GM19238 (cell line): ENCODE measurements around the gene IFIT3.
A peak's percentile ranks its signal among the peaks of the same experiment; 100 is the strongest.
"Not testable (repeated sequence)": the region's sequence is repeated elsewhere in the genome, so short reads cannot be mapped to it uniquely, and the experiment has no call there.

Experiments
- DNase-seq: peaks from one replicate; pipeline ENCODE4 v3.0.0; 2011; ENCODE audit warnings: low spot score; ENCODE audit not compliant: insufficient read length

The IFIT3 gene

DNA sequence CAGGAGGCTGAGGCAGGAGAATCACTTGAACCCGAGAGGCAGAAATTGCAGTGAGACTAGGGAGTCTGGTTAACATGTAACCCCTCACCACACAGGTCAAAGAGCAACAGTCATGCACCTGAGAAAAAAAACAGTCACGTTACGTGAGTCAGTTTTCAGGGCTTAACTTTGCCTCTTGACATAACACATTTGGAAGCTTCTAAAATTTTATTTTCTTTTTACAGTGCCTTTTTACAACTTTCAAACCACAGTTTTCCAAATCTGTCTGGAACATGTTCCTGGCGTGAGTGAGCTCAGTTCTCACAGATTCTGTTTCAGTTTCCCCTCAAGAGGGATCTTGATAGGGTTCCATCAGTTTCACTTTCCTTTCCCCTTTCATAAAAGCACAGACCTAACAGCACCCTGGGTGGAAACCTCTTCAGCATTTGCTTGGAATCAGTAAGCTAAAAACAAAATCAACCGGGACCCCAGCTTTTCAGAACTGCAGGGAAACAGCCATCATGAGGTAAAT is 4.4 kb downstream of the IFIT3 start:
- no peak for DNase-seq

GRCh38 chr10:89335226-89335625 is 7.4 kb downstream of the IFIT3 start:
- DNase-seq: no peak

GRCh38 chr10:89336241-89336640 is 8.4 kb downstream of the IFIT3 start:
- DNase-seq: no peak

GRCh38 chr10:89337484-89337883 is 9.7 kb downstream of the IFIT3 start:
- no peak for DNase-seq

GRCh38 chr10:89338713-89339112 is 10.9 kb downstream of the IFIT3 start:
- no peak for DNase-seq

- no peak for DNase-seq
Measured at GRCh38 chr10:89339875-89340274, 12.1 kb downstream of the IFIT3 start.

DNA sequence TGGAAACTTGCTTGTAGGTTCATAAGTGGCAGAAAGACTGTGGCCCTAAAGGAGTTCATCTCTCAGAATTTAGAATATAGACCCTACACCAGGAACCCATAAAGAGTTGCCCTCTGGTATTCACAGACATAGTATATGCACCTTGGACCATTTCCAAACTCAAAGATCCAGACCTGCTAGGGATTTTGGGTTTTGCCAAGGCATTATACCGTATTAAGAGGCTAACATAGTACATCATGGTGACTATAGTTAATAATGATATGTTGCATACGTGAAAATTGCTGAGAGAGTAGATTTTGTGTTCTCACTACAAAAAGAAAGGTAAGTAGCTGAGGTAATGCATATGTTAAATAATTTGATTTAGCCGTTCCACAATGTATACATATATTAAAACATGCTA is 13.9 kb downstream of the IFIT3 start:
- no peak for DNase-seq

- DNase-seq: no peak
Measured at GRCh38 chr10:89342206-89342958, 14.6 kb downstream of the IFIT3 start.

DNA sequence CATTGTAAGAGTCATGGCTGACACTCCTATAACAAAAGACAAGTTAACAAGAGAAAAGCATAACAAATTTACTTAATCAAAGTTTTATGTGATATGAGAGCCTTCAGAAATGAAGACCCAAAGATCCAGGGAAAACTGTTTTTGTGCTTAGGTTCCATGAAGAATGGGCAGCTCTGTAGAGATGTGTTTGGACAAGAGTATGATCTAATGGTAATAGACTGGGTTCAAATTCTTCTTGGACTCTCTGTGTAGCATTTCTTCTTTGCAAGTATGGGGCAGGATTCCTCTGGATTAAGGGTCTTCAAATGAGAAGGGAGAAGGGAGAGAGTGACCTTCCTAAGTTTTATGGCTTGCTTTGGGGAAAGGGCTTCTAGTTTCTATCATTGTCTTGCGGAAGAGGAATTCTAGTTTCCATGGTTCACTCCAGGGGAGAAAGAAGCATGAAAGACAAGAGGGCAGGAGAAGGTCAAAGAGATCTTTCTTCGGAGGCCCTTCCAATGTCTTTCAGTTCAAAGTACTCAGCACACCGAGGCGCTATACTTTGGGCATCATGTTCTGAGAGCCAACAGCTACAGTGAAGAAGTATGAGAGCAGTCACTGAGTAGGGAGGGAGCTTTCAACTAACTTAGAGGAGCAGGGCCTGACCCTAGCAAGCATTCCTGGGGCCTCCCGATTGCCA is 15.4 kb downstream of the IFIT3 start:
- no peak for DNase-seq

GRCh38 chr10:89344156-89344555 is 16.4 kb downstream of the IFIT3 start:
- DNase-seq: no peak

DNA sequence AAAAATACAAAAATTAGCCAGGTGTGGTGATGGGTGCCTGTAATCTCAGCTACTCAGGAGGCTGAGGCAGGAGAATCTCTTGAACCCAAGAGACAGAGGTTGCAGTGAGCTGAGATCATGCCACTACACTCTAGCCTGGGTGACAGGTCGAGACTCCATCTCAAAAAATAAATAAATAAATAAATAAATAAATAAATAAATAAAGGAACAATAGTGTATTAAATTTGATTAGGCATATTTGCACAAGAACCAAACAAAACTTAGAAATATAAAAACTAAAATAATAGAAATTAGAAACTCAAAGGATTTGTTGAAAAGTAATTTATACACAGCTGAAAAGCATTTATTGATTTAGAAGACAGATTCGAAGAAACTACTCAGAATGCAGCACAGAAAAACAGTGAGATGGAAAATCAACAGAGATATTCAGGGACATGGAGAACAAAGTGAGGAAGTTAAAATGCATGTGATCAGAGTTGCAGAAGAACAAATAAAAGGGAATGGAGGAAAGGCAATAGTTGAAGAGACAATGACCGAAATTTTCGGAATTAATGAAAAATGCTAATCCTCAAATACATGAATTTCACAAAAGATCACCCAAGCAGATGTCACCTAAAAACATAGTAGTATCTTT is 17.7 kb downstream of the IFIT3 start:
- no peak for DNase-seq

DNA sequence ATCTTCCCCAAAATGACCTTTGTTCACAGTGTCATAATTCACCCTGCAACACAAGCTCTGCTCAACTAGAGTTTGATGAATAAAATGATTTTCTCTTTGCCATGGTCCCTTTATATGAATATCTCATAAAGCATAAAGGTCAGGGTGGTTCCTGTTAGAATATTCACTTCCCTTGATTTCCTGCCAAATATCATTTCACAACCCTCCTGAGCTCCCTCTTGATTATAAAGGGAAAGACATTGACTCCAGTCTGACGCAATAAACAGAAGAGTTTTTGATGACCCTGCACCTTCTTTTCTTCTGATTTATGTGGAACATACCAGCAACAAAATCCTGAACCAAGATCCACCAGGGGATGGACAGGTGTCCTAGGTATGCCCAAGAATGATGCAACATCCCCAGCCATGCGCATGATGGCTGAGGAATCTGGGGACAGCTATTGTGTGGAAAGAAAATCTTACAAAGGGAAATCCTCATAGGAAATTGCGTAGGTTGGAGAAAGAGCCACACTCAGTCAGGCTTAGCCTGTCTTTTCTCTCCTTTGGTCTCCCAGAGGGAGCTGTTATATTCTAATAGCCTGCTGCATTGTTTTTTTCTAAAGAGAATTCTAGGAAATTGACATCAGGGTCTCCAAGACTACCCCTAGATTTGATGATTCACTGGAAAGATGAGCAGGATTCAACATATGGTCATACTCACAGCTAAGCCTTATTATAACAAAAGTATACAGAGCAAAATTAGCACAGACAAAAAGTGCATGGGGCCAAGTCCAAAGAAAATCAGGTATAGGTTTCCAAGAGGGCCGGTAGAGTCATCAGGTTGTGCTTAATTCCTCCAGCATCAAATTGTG is 18.8 kb downstream of the IFIT3 start:
- DNase-seq: no peak

DNA sequence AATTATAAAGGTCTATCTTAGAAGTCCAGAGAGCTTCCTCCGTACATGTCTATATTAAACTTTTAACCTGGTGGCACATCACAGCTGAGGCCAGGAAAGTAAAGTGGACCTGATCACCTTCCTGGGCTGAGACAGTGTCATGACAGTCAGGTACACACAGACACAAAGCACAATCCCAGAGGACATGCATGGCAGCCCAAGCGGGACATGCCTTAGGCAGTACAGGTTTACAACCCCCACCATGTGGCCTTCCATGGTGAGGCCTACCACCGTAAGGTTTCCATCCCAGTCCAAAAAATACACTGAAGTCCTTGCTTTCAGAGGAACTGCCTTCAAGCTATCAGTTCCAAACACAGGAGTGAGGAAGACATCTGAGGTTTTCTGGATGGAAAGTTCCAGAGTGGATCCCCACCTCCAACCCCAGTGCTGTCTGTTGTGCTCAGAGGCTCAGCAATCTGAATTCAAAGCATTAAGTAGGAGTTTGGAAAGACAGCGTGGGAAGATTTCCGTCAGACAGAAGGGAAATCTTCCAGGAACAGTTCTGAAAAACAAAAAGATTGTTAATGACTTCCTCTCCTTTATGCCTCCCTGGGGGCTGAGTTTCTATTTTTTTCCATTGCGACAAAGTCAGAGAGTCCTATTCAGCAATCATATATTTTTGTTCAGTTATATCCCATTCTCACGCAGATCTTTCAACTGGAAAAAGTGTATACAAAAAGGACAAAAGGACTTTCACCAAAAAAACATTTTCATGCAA is 20.1 kb downstream of the IFIT3 start:
- DNase-seq: no peak

- DNase-seq: no peak
Measured at GRCh38 chr10:89348481-89348880, 20.7 kb downstream of the IFIT3 start.

DNA sequence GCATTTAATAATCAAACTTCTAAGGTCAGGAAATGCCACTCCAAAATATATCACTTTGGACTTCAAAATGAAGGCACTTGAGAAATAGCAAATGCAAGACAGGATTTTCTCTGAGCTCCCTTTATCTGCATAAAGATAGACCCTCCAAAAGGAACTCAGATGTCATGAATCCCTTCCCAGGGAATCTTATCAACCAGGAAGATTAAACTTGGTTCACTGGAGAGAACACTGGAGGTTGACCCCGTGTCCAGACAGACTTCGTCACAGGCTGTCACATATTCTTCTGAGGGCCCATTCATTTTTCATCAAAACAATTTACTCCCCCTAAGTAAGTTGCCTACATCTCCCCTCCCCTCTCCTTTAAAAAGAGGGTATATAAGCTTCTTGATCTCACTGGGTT is 21.2 kb downstream of the IFIT3 start:
- no peak for DNase-seq

DNA sequence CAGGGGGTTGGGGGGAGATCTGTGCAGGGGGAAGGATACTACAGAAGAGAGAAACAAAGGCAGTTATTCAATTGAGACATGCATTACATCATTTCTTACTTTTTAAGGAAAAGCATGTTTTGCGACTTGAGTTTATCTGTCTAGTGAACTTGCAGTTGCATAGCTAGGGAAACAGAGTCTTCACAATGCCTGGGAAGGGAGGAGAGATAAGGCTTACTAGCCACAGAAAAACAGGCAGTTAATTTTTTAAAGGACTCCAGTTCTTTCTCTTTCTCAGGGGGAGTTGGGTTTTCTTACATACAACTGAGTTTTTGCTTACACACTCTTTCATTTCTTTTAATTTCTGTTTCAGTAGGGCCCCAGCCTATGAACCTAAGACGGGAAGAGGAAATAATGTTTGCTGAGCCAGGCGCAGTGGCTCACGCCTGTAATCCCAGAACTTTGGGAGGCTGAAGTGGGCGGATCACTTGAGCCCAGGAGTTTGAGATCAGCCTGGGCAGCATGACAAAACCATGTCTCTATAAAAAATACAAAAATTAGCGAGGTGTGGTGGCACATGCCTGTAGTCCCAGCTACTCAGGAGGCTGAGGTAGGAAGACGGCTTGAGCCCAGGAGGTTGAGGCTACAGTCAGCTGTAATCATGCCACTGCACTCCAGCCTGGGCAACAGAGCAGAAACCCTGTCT is 23.0 kb downstream of the IFIT3 start:
- not testable (repeated sequence) for DNase-seq

DNA sequence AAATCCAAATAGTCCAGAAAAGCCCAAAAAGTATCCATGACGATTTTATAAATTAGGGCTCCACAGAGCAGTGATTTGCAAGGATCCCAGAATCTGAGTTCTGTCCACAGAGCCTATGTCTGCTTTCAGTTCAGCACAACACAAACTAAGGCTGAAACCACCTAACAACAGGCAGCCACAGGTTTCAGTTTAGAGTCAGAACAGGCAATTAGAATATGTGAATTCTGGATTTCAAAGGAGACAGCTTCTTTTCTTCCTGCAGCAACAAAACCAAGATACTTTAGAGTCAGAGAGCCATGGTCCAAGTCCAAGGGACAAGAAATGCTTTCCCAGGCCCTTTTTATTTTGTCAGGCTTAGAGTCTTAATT is 23.6 kb downstream of the IFIT3 start:
- DNase-seq: peak; percentile 30

DNA sequence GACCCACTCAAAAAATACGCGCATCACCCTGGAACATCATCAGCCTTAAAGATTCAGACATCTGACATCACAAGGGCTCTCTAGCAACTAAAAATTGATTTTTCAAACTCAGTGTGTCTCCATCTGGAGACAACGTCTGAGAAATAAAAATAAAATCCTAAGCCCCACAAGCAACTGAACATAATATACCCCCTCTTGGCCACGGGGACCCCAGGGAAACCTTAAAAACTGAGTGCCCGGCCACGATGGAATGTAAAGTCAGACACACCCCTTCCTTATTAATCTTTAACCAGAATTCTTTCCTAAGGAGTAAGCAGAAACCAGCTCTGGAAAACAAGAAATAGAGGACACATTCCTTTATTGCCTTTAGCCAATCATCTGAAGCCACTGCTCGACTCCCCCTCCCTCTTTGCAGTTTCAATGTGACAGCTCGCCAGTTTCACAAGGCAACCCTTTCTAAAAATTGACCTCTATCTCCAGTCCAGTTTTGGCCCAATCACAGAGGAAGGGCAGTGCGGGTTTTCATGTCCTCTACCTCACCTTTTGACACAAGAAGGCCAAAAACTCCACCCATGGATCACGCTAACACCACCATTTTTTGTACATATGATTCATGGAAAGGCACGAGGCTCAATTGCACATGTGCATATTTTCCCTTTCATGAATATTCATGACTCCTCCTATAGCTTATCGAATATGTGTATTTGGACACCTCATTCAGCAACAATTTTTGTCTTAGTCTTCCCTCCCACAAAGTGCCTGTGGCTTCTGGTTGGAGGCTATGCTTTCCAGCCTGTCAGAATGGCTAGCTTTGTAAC is 24.2 kb downstream of the IFIT3 start:
- DNase-seq: no peak

DNA sequence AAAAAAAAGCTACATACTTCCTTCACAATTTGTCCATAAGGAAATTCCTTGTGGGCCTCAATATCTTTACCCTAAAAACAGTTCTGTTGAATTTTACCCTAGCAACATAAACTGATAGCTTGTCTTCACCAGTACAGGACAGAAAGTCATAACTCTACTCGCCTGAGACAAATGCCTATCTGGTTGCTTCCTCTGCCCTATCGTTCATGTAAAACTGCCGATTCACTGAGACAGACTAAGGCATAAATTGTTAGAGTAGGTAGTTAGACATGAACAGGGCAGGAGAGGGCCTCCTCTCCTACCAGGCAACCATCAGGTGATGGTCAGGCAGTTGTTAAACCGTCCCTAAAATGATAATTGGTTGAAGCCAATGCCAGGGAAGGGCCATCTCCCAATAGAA is 25.0 kb downstream of the IFIT3 start:
- DNase-seq: no peak
